ENCODE measurements around the gene GREM2. TPM values are rescaled to one million over a fixed set of nuclear protein-coding genes. Genes with fewer than 3 reads are reported as not detected.

Gene GREM2
- total RNA-seq, 1 experiment from 2014 or later, result not detected

- ChIA-PET POLR2A (ENCODE audit: unreplicated experiment) (no interaction called here), CTCF (no interaction called here)
- H3K9me2 ChIP-seq (replicated peaks; ENCODE audit: low read length), result no peaks in the 10 kb centered on the region
- H3K27ac ChIP-seq (ENCODE audit: low read length), result no peak overlapping the region
- H3K4me2 ChIP-seq (ENCODE audit: low read length), result no peak overlapping the region
- H3K4me3 ChIP-seq (ENCODE audit: low read length), result no peak overlapping the region
- H3K9me3 ChIP-seq (ENCODE audit: low read length), result no peaks in the 10 kb centered on the region
- no peaks in the 10 kb centered on the region for H3F3A ChIP-seq (ENCODE audit: low read length, unreplicated experiment)
- ATAC-seq, result no peak
- peaks cover 21% of the 10 kb centered on the region for H3K27me3 ChIP-seq (ENCODE audit: low read length)
- no peak overlapping the region for H2AFZ ChIP-seq (ENCODE audit: low read length)
- TF ChIP-seq EZH2 (IDR thresholded peaks at IDR 0.05; ENCODE audit: low read length, unreplicated experiment), result no peak
- TF ChIP-seq CTCF (conservative IDR thresholded peaks at IDR 0.05; ENCODE audit: low read depth, low read length), result no peak
- no peak for TF ChIP-seq EZH2phosphoT487 (IDR thresholded peaks at IDR 0.05; ENCODE audit: borderline replicate concordance, low read length)
- no TSS peak for BruUV-seq (replicated peaks)
- no peaks in the 10 kb centered on the region for H4K20me1 ChIP-seq (ENCODE audit: low read length)
- H3K36me3 ChIP-seq (ENCODE audit: low read depth, low read length), result no peaks in the 10 kb centered on the region
- intact Hi-C loops (cut with micrococcal nuclease), result no loop called here
- H3K79me2 ChIP-seq (ENCODE audit: low read length), result no peaks in the 10 kb centered on the region
- H3K4me1 ChIP-seq (ENCODE audit: insufficient read depth, low read length), result no peaks in the 10 kb centered on the region
- no peak overlapping the region for H3K9ac ChIP-seq (ENCODE audit: low read length)
- no peak for DNase-seq
Measured at GRCh38 chr1:240619357-240619756, 7.4 kb upstream of the GREM2 start.

- no peak overlapping the region for H3K4me2 ChIP-seq (ENCODE audit: low read length)
- DNase-seq (no peak), ATAC-seq (no peak)
- H3K79me2 ChIP-seq (ENCODE audit: low read length), result no peaks in the 10 kb centered on the region
- no peaks in the 10 kb centered on the region for H3K4me1 ChIP-seq (ENCODE audit: insufficient read depth, low read length)
- CTCF ChIA-PET, result no interaction called here
- no peak overlapping the region for H3K4me3 ChIP-seq (ENCODE audit: low read length)
- TF ChIP-seq EZH2phosphoT487 (IDR thresholded peaks at IDR 0.05; ENCODE audit: borderline replicate concordance, low read length) (no peak), CTCF (conservative IDR thresholded peaks at IDR 0.05; ENCODE audit: low read depth, low read length) (no peak), EZH2 (IDR thresholded peaks at IDR 0.05; ENCODE audit: low read length, unreplicated experiment) (no peak)
- H3K9me3 ChIP-seq (ENCODE audit: low read length), result no peaks in the 10 kb centered on the region
- H4K20me1 ChIP-seq (ENCODE audit: low read length), result no peaks in the 10 kb centered on the region
- no peaks in the 10 kb centered on the region for H3F3A ChIP-seq (ENCODE audit: low read length, unreplicated experiment)
- BruUV-seq (replicated peaks), result no TSS peak
- H3K36me3 ChIP-seq (ENCODE audit: low read depth, low read length), result no peaks in the 10 kb centered on the region
- no peak overlapping the region for H3K9ac ChIP-seq (ENCODE audit: low read length)
- H3K27ac ChIP-seq (ENCODE audit: low read length), result no peak overlapping the region
- H3K9me2 ChIP-seq (replicated peaks; ENCODE audit: low read length), result no peaks in the 10 kb centered on the region
- peaks cover 22% of the 10 kb centered on the region for H3K27me3 ChIP-seq (ENCODE audit: low read length)
- intact Hi-C loops (cut with micrococcal nuclease), result no loop called here
- POLR2A ChIA-PET (ENCODE audit: unreplicated experiment), result no interaction called here
- no peak overlapping the region for H2AFZ ChIP-seq (ENCODE audit: low read length)
Measured at GRCh38 chr1:240618946-240619345, 7.0 kb upstream of the GREM2 start.

GRCh38 chr1:240616018-240616417 lies 4.1 kb upstream of the GREM2 start:
- intact Hi-C loops (cut with micrococcal nuclease), result no loop called here
- peaks cover 10% of the 10 kb centered on the region; the same call in 1 of the 2 replicates for H3K4me1 ChIP-seq (ENCODE audit: insufficient read depth, low read length)
- POLR2A ChIA-PET (ENCODE audit: unreplicated experiment), result no interaction called here
- BruUV-seq (replicated peaks), result no TSS peak
- no peak overlapping the region for H3K27ac ChIP-seq (ENCODE audit: low read length)
- H3K9me2 ChIP-seq (replicated peaks; ENCODE audit: low read length), result no peaks in the 10 kb centered on the region
- H3K4me2 ChIP-seq (ENCODE audit: low read length), result no peak overlapping the region
- no peak for DNase-seq
- H2AFZ ChIP-seq (ENCODE audit: low read length), result no peak overlapping the region
- ATAC-seq, result no peak
- H3K36me3 ChIP-seq (ENCODE audit: low read depth, low read length), result no peaks in the 10 kb centered on the region
- H3K9ac ChIP-seq (ENCODE audit: low read length), result no peak overlapping the region
- H4K20me1 ChIP-seq (ENCODE audit: low read length), result no peaks in the 10 kb centered on the region
- TF ChIP-seq EZH2 (IDR thresholded peaks at IDR 0.05; ENCODE audit: low read length, unreplicated experiment), result no peak
- no peak for TF ChIP-seq CTCF (conservative IDR thresholded peaks at IDR 0.05; ENCODE audit: low read depth, low read length)
- no peak for TF ChIP-seq EZH2phosphoT487 (IDR thresholded peaks at IDR 0.05; ENCODE audit: borderline replicate concordance, low read length)
- H3K4me3 ChIP-seq (ENCODE audit: low read length), result no peak overlapping the region
- CTCF ChIA-PET, result no interaction called here
- H3F3A ChIP-seq (ENCODE audit: low read length, unreplicated experiment), result no peaks in the 10 kb centered on the region
- H3K27me3 ChIP-seq (ENCODE audit: low read length), result peaks cover 52% of the 10 kb centered on the region
- H3K79me2 ChIP-seq (ENCODE audit: low read length), result no peaks in the 10 kb centered on the region
- no peaks in the 10 kb centered on the region for H3K9me3 ChIP-seq (ENCODE audit: low read length)
